ENCODE measurements around the gene COL23A1.

DNA sequence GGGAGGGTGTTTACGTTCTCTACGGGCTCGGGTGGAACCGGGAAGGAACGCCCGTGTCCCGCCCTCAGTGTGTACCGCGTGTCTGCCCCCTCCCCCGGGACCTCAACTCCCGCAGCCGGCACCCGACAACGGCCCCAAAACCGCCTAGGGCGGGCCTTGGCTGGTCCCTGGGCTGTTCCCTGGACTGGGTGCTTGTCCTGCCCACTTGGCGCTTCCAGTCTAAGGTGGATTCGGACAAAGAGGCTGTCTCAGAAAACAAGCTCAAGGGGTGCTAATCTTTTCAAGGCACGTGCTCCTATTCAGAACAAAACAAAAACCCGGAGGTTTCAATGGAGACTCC is 37.0 kb upstream of the COL23A1 start:
- TF ChIP-seq, protein P1, sequence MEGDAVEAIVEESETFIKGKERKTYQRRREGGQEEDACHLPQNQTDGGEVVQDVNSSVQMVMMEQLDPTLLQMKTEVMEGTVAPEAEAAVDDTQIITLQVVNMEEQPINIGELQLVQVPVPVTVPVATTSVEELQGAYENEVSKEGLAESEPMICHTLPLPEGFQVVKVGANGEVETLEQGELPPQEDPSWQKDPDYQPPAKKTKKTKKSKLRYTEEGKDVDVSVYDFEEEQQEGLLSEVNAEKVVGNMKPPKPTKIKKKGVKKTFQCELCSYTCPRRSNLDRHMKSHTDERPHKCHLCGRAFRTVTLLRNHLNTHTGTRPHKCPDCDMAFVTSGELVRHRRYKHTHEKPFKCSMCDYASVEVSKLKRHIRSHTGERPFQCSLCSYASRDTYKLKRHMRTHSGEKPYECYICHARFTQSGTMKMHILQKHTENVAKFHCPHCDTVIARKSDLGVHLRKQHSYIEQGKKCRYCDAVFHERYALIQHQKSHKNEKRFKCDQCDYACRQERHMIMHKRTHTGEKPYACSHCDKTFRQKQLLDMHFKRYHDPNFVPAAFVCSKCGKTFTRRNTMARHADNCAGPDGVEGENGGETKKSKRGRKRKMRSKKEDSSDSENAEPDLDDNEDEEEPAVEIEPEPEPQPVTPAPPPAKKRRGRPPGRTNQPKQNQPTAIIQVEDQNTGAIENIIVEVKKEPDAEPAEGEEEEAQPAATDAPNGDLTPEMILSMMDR (conservative IDR thresholded peaks at IDR 0.05; ENCODE audit: low read depth, low read length): no peak
- no peak for TF ChIP-seq EZH2 (IDR thresholded peaks at IDR 0.05; ENCODE audit: borderline replicate concordance, low read depth, low read length, poor library complexity, severe bottlenecking)
